DND-41 (cell line): Measurements from ENCODE around the gene TFCP2L1.

Source experiments
- ATAC-seq: fragments of 200-7000 bp; cut with Tn5 transposase; 3 replicates; pipeline ENCODE4 v1.9.1; 2021; ENCODE audit warnings: low read depth; ENCODE audit not compliant: insufficient read depth
- DNase-seq: peaks from one replicate; pipeline ENCODE4 v3.0.0-alpha.2; 2020
- H2AFZ ChIP-seq: 2 replicates; pipeline ENCODE4 v1.6.0; 2012; ENCODE audit warnings: low read depth, low read length
- H3K27ac ChIP-seq: 2 replicates; pipeline ENCODE4 v1.5.1; 2012; ENCODE audit warnings: low read length, inconsistent platforms
- H3K27me3 ChIP-seq: fragments of 200-600 bp; sonication (generic); 2 replicates; pipeline ENCODE4 v1.6.0; 2012; ENCODE audit warnings: low read length, mild to moderate bottlenecking, inconsistent platforms; ENCODE audit not compliant: insufficient read depth, poor library complexity
- H3K36me3 ChIP-seq: 2 replicates; pipeline ENCODE4 v1.5.1; 2012; ENCODE audit warnings: low read length, inconsistent platforms; ENCODE audit not compliant: insufficient read depth
- H3K4me1 ChIP-seq: 2 replicates; pipeline ENCODE4 v1.5.1; 2012; ENCODE audit warnings: mild to moderate bottlenecking, low read length; ENCODE audit not compliant: insufficient read depth
- H3K4me2 ChIP-seq: 2 replicates; pipeline ENCODE4 v1.6.0; 2012; ENCODE audit warnings: mild to moderate bottlenecking, moderate library complexity, low read length, inconsistent platforms; ENCODE audit not compliant: insufficient read depth
- H3K4me3 ChIP-seq, 2 experiments: fragments of 200-600 bp in 1 of 2; shearing (Covaris generic) in 1 of 2; 2 replicates each; pipeline ENCODE4 v1.5.1; 2012 to 2016; ENCODE audit warnings: inconsistent platforms in 2 of 2, low read length in 2 of 2, mild to moderate bottlenecking in 2 of 2, low read depth in 1 of 2, moderate library complexity in 1 of 2
- H3K79me2 ChIP-seq: 2 replicates; pipeline ENCODE4 v1.6.0; 2012; ENCODE audit warnings: low read length, inconsistent platforms; ENCODE audit not compliant: insufficient read depth
- H3K9ac ChIP-seq: 2 replicates; pipeline ENCODE4 v1.6.0; 2012; ENCODE audit warnings: low read depth, mild to moderate bottlenecking, inconsistent platforms, low read length, moderate library complexity
- H3K9me3 ChIP-seq: 2 replicates; pipeline ENCODE4 v1.5.1; 2012; ENCODE audit warnings: low read length, moderate library complexity, mild to moderate bottlenecking, inconsistent platforms; ENCODE audit not compliant: insufficient read depth, severe bottlenecking
- H4K20me1 ChIP-seq: 2 replicates; pipeline ENCODE4 v1.6.0; 2012; ENCODE audit warnings: low read length; ENCODE audit not compliant: insufficient read depth
- CTCF ChIP-seq: IDR thresholded peaks from 2 replicates; pipeline ENCODE4 v1.5.1; 2012; ENCODE audit warnings: borderline replicate concordance, low read length, moderate library complexity, mild to moderate bottlenecking; ENCODE audit not compliant: poor library complexity, severe bottlenecking; ENCODE audit errors: extremely low read depth
- EZH2 ChIP-seq: IDR thresholded peaks from 3 replicates; pipeline ENCODE4 v1.6.1; 2012; ENCODE audit warnings: borderline replicate concordance, low read depth, mild to moderate bottlenecking, moderate library complexity, low read length, inconsistent platforms; ENCODE audit not compliant: severe bottlenecking

The TFCP2L1 gene

GRCh38 chr2:121309801-121310200, 24.8 kb upstream of the TFCP2L1 start:
- H3K27me3 ChIP-seq = peaks cover 6% of the 10 kb centered on the region
- no peak overlapping the region for H3K4me3 ChIP-seq
- no peak for TF ChIP-seq CTCF
- no peak for TF ChIP-seq EZH2
- DNase-seq (no peak), ATAC-seq (no peak)
- no peaks in the 10 kb centered on the region for H3K79me2 ChIP-seq
- H3K9me3 ChIP-seq = no peaks in the 10 kb centered on the region
- H3K4me2 ChIP-seq = no peak overlapping the region
- no peaks in the 10 kb centered on the region for H4K20me1 ChIP-seq
- H3K36me3 ChIP-seq = no peaks in the 10 kb centered on the region
- H3K27ac ChIP-seq = no peak overlapping the region
- H3K4me1 ChIP-seq = no peaks in the 10 kb centered on the region
- no peak overlapping the region for H3K9ac ChIP-seq
- H2AFZ ChIP-seq = no peak overlapping the region

GRCh38 chr2:121309323-121309722, 24.3 kb upstream of the TFCP2L1 start:
- Histone ChIP-seq H4K20me1 (no peaks in the 10 kb centered on the region), H3K4me1 (no peaks in the 10 kb centered on the region), H3K9me3 (no peaks in the 10 kb centered on the region), H3K36me3 (no peaks in the 10 kb centered on the region), H3K27me3 (peaks cover 6% of the 10 kb centered on the region), H3K4me2 (no peak overlapping the region), H2AFZ (no peak overlapping the region), H3K4me3 (no peak overlapping the region), H3K79me2 (no peaks in the 10 kb centered on the region), H3K27ac (no peak overlapping the region), H3K9ac (no peak overlapping the region)
- DNase-seq (no peak), ATAC-seq (no peak)
- TF ChIP-seq EZH2 (no peak), CTCF (no peak)

- Histone ChIP-seq H3K27ac (no peak overlapping the region), H3K27me3 (peaks cover 6% of the 10 kb centered on the region), H3K9ac (no peak overlapping the region), H3K4me3 (no peak overlapping the region), H3K4me2 (no peak overlapping the region), H2AFZ (no peak overlapping the region), H3K4me1 (no peaks in the 10 kb centered on the region), H4K20me1 (no peaks in the 10 kb centered on the region), H3K79me2 (no peaks in the 10 kb centered on the region), H3K36me3 (no peaks in the 10 kb centered on the region), H3K9me3 (no peaks in the 10 kb centered on the region)
- ATAC-seq (no peak), DNase-seq (no peak)
- no peak for TF ChIP-seq EZH2
- TF ChIP-seq CTCF = no peak
These were observed 22.0 kb upstream of the TFCP2L1 start for GRCh38 chr2:121307048-121307447.

- Histone ChIP-seq H3K27me3 (peaks cover 6% of the 10 kb centered on the region), H3K9ac (no peak overlapping the region), H4K20me1 (no peaks in the 10 kb centered on the region)
These were observed 19.9 kb upstream of the TFCP2L1 start for GRCh38 chr2:121304941-121305340.

More at GRCh38 chr2:121304941-121305340, 19.9 kb upstream of the TFCP2L1 start:
- H2AFZ ChIP-seq = no peak overlapping the region
- ATAC-seq = no peak
- no peak overlapping the region for H3K4me2 ChIP-seq
- no peaks in the 10 kb centered on the region for H3K4me1 ChIP-seq
- no peak overlapping the region for H3K27ac ChIP-seq
- no peak overlapping the region for H3K4me3 ChIP-seq
- H3K9me3 ChIP-seq = no peaks in the 10 kb centered on the region
- no peak for DNase-seq
- no peaks in the 10 kb centered on the region for H3K36me3 ChIP-seq
- TF ChIP-seq EZH2 (no peak), CTCF (no peak)
- H3K79me2 ChIP-seq = no peaks in the 10 kb centered on the region
